Gastroesophageal sphincter (tissue), 4 donors: ENCODE measurements around the gene GPAT2. TPM values are rescaled to one million over a fixed set of nuclear protein-coding genes. Genes with fewer than 3 reads are reported as not detected.
A peak's percentile ranks its signal among the peaks of the same experiment; 100 is the strongest.
"Not testable (repeated sequence)": the region's sequence is repeated elsewhere in the genome, so short reads cannot be mapped to it uniquely, and the experiment has no call there.

Experiments used
- ATAC-seq: fragments of 150-250 bp; one replicate; pipeline ENCODE4 v1.9.1; 2016; ENCODE audit warnings: mild to moderate bottlenecking, moderate library complexity
- H3K27ac ChIP-seq, 4 donors: fragments of 200-600 bp; sonication (generic) in 3 of 4; 1 replicate in 3 of 4; 2 replicates in 1 of 4; pipeline ENCODE4 v1.5.1; 2016 to 2019
- H3K27me3 ChIP-seq: fragments of 200-600 bp; sonication (generic); one replicate; pipeline ENCODE4 v1.5.1; 2019
- H3K36me3 ChIP-seq, 2 donors: fragments of 200-600 bp; sonication (generic); one replicate each; pipeline ENCODE4 v1.5.1; 2019; ENCODE audit warnings: control low read depth in 1 of 2
- H3K4me1 ChIP-seq, 3 donors: fragments of 200-600 bp; sonication (generic); 1 replicate in 2 of 3; 2 replicates in 1 of 3; pipeline ENCODE4 v1.5.1; 2016 to 2019; ENCODE audit warnings: control low read depth in 2 of 3
- H3K4me3 ChIP-seq, 2 donors: fragments of 200-600 bp; sonication (generic); one replicate each; pipeline ENCODE4 v1.5.1; 2019; ENCODE audit warnings: mild to moderate bottlenecking in 1 of 2, moderate library complexity in 1 of 2
- H3K9me3 ChIP-seq, 3 donors: fragments of 200-600 bp; sonication (generic); one replicate each; pipeline ENCODE4 v1.5.1; 2017 to 2019; ENCODE audit warnings: control low read depth in 2 of 3
- CTCF ChIP-seq, 4 experiments: fragments of 200-600 bp in 2 of 4; fragments of 450-650 bp in 2 of 4; sonication (generic) in 1 of 4; IDR thresholded peaks; one replicate each; pipeline ENCODE4 v1.5.1; 2017 to 2019; ENCODE audit warnings: antibody characterized with exemption in 4 of 4, mild to moderate bottlenecking in 2 of 4, moderate library complexity in 2 of 4
- POLR2A ChIP-seq, 2 donors: fragments of 450-650 bp; IDR thresholded peaks; one replicate each; pipeline ENCODE4 v1.6.1; 2017; ENCODE audit warnings: antibody characterized with exemption in 2 of 2, mild to moderate bottlenecking in 2 of 2, moderate library complexity in 1 of 2
- POLR2AphosphoS5 ChIP-seq: sonication (generic); formaldehyde crosslinking; IDR thresholded peaks from one replicate; pipeline ENCODE4 v1.6.1; 2017; ENCODE audit warnings: antibody characterized with exemption
- WGBS, 2 donors: methylation state at CpG; one replicate each; pipeline ENCODE4 v1.1.5; 2018; ENCODE audit warnings: low coverage in 1 of 2; 5-methylcytosine and 5-hydroxymethylcytosine counted together
- total RNA-seq, 4 donors: library from RNA; depleted of rRNA; stranded (reverse); fragments of >200 nt; gene quantifications; one replicate each; pipeline ENCODE4 v1.1.0, GENCODE V29; 2016

The GPAT2 gene
- total RNA-seq, 4 donors from 2014 or later: 1.9 to 8.4 (median 3.9) TPM

- H3K27ac ChIP-seq: peak overlapping the region; percentile 87 to 91 (median 88)
- TF ChIP-seq POLR2AphosphoS5 (peak; percentile 51), POLR2A (IDR thresholded peaks at IDR 0.05) (peak; percentile 45 to 67)
Measured at GRCh38 chr2:96010320-96011128, 24.2 kb downstream of the GPAT2 start.

GRCh38 chr2:96009833-96010232, 24.9 kb downstream of the GPAT2 start:
- H3K36me3 ChIP-seq, H3K27me3 ChIP-seq, H3K9me3 ChIP-seq: not testable (repeated sequence)
- WGBS, 2 donors: 14% methylated on average over 4 of the region's 10 CpGs; no CpG with 5 or more reads in 1 of the 2 donors
- H3K4me1 ChIP-seq: peaks cover 0 to 30% (median 4%) of the 10 kb centered on the region in 3 donors
- H3K4me3 ChIP-seq: peak overlapping the region; percentile 59 to 83
- peak; percentile 46 for ATAC-seq
- H3K27ac ChIP-seq: peak overlapping the region; percentile 87 to 91 (median 88)

More at GRCh38 chr2:96010320-96011128, 24.2 kb downstream of the GPAT2 start:
- Histone ChIP-seq H3K4me3 (peak overlapping the region; percentile 59 to 83), H3K4me1 (peaks cover 0 to 30% (median 4%) of the 10 kb centered on the region in 3 donors)
- peak; percentile 99 for ATAC-seq
- H3K9me3 ChIP-seq, H3K27me3 ChIP-seq, H3K36me3 ChIP-seq: not testable (repeated sequence)
- no CpG with 5 or more reads among the region's 65 CpGs for WGBS, 2 donors

- not testable (repeated sequence) for H3K27me3 ChIP-seq, H3K9me3 ChIP-seq, ATAC-seq, H3K4me3 ChIP-seq, H3K36me3 ChIP-seq, H3K27ac ChIP-seq
- peaks cover 0 to 30% (median 4%) of the 10 kb centered on the region in 3 donors for H3K4me1 ChIP-seq
- WGBS, 2 donors: 54 to 64% methylated on average over 4 to 6 of the region's 6 CpGs
Measured at GRCh38 chr2:96008051-96008450, 26.7 kb downstream of the GPAT2 start.

GRCh38 chr2:96006248-96006647, 28.5 kb downstream of the GPAT2 start:
- WGBS, 2 donors: 94 to 96% methylated on average over 3 to 4 of the region's 5 CpGs
- not testable (repeated sequence) for ATAC-seq

GRCh38 chr2:95992520-95993272, 42.0 kb downstream of the GPAT2 start:
- peak; percentile 79 to 98 (median 88) for TF ChIP-seq CTCF (IDR thresholded peaks at IDR 0.05)
- TF ChIP-seq POLR2AphosphoS5: peak; percentile 5
- not testable (repeated sequence) for H3K9me3 ChIP-seq, H3K4me1 ChIP-seq, H3K27me3 ChIP-seq, H3K36me3 ChIP-seq
- peak overlapping the region; percentile 59 to 65 for H3K4me3 ChIP-seq
- peak overlapping the region; percentile 82 to 89 (median 86) for H3K27ac ChIP-seq
- ATAC-seq: peak; percentile 72
- 9 to 11% methylated on average over 7 to 10 of the region's 34 CpGs for WGBS, 2 donors

More at GRCh38 chr2:96006248-96006647, 28.5 kb downstream of the GPAT2 start:
- not testable (repeated sequence) for H3K9me3 ChIP-seq, H3K27ac ChIP-seq, H3K27me3 ChIP-seq, H3K36me3 ChIP-seq, H3K4me3 ChIP-seq
- H3K4me1 ChIP-seq: peaks cover 0 to 15% (median 4%) of the 10 kb centered on the region in 3 donors

GRCh38 chr2:95992102-95992501, 42.6 kb downstream of the GPAT2 start:
- not testable (repeated sequence) for H3K4me1 ChIP-seq, H3K9me3 ChIP-seq, H3K27me3 ChIP-seq, H3K36me3 ChIP-seq
- peak overlapping the region; percentile 82 to 89 (median 86) for H3K27ac ChIP-seq
- WGBS, 2 donors: no CpG with 5 or more reads among the region's 39 CpGs
- peak; percentile 77 for ATAC-seq
- peak overlapping the region; percentile 59 to 65 for H3K4me3 ChIP-seq

GRCh38 chr2:95991351-95992094, 43.2 kb downstream of the GPAT2 start, which contains the start of gene ANKRD36C:
TSS of gene ANKRD36C (minus strand) at chr2:95991824. CDS start at chr2:95991708, 116 bp downstream.
- peak; percentile 97 for ATAC-seq

GRCh38 chr2:95990884-95991283, 43.8 kb downstream of the GPAT2 start:
- H3K4me3 ChIP-seq: peak overlapping the region; percentile 59 to 100
- H3K27ac ChIP-seq: peak overlapping the region in 3 of 4 donors; percentile 82 to 89 (median 87)
- WGBS, 2 donors: 4 to 8% methylated on average over 3 to 4 of the region's 6 CpGs
- not testable (repeated sequence) for H3K36me3 ChIP-seq, H3K4me1 ChIP-seq, H3K27me3 ChIP-seq, ATAC-seq, H3K9me3 ChIP-seq

More at GRCh38 chr2:95991351-95992094, 43.2 kb downstream of the GPAT2 start, which contains the start of gene ANKRD36C:
- H3K36me3 ChIP-seq, H3K27me3 ChIP-seq, H3K4me1 ChIP-seq, H3K9me3 ChIP-seq: not testable (repeated sequence)
- Histone ChIP-seq H3K27ac (peak within 1 kb of the TSS; percentile 82 to 98 (median 88)), H3K4me3 (peak within 1 kb of the TSS; percentile 59 to 100)
- WGBS, 2 donors: 0% methylated on average over 2 of the region's 56 CpGs; no CpG with 5 or more reads in 1 of the 2 donors
- peak; percentile 18 to 24 for TF ChIP-seq POLR2A (IDR thresholded peaks at IDR 0.05)
